HepG2 (cell line): ENCODE measurements around the gene STOM. TPM values are rescaled to one million over a fixed set of nuclear protein-coding genes. Genes with fewer than 3 reads are reported as not detected.

Source experiments
- ADNP ChIP-seq: sonication (generic); formaldehyde crosslinking; IDR thresholded peaks from 2 replicates; pipeline ENCODE4 v1.4.0; 2020; ENCODE audit warnings: missing genetic modification reagents
- CENPX ChIP-seq: sonication (generic); formaldehyde crosslinking; IDR thresholded peaks from 2 replicates; pipeline ENCODE4 v1.9.0; 2021; ENCODE audit warnings: mild to moderate bottlenecking, missing genetic modification reagents, moderate library complexity
- ELF4 ChIP-seq: sonication (generic); formaldehyde crosslinking; IDR thresholded peaks from 2 replicates; pipeline ENCODE4 v1.5.0; 2020; ENCODE audit warnings: missing genetic modification reagents, mild to moderate bottlenecking, moderate library complexity, borderline replicate concordance
- HCFC1 ChIP-seq: fragments of 150-350 bp; IDR thresholded peaks from 2 replicates; pipeline ENCODE4 v1.6.1; 2014; ENCODE audit warnings: low read depth, low read length
- HMG20B ChIP-seq: conservative IDR thresholded peaks from 2 replicates; pipeline ENCODE4 v1.6.1; 2016; ENCODE audit warnings: missing genetic modification reagents, missing compliant biosample characterization
- HNF1B ChIP-seq: sonication (generic); formaldehyde crosslinking; IDR thresholded peaks from 2 replicates; pipeline ENCODE4 v1.5.1; 2020; ENCODE audit warnings: mild to moderate bottlenecking, moderate library complexity, missing genetic modification reagents
- RFXANK ChIP-seq: IDR thresholded peaks from 2 replicates; pipeline ENCODE4 v1.6.1; 2016
- SATB2 ChIP-seq: sonication (generic); formaldehyde crosslinking; IDR thresholded peaks from 2 replicates; pipeline ENCODE4 v1.5.0; 2020; ENCODE audit warnings: missing genetic modification reagents
- TCF12 ChIP-seq, 2 experiments: fragments of 450-650 bp in 1 of 2; sonication (generic) in 1 of 2; formaldehyde crosslinking in 1 of 2; IDR thresholded peaks; 2 replicates each; pipeline versions ENCODE4 v1.6.1 to v1.8.0; 2017 to 2022; ENCODE audit warnings: antibody characterized with exemption in 1 of 2, mild to moderate bottlenecking in 1 of 2, missing genetic modification reagents in 1 of 2, moderate library complexity in 1 of 2
- ZBTB14 ChIP-seq: sonication (generic); formaldehyde crosslinking; IDR thresholded peaks from 2 replicates; pipeline ENCODE4 v1.4.0; 2020; ENCODE audit warnings: missing genetic modification reagents
- ZC3H13 ChIP-seq: sonication (generic); formaldehyde crosslinking; IDR thresholded peaks from 2 replicates; pipeline ENCODE4 v1.8.1; 2023; ENCODE audit warnings: mild to moderate bottlenecking, missing genetic modification reagents, moderate library complexity
- ZHX1 ChIP-seq: sonication (generic); formaldehyde crosslinking; IDR thresholded peaks from 2 replicates; pipeline ENCODE4 v1.8.1; 2022; ENCODE audit warnings: low read depth, mild to moderate bottlenecking, missing genetic modification reagents
- ZNF142 ChIP-seq: sonication (generic); formaldehyde crosslinking; IDR thresholded peaks from 2 replicates; pipeline ENCODE4 v1.4.0; 2020; ENCODE audit warnings: missing genetic modification reagents
- ZNF558 ChIP-seq: sonication (generic); formaldehyde crosslinking; IDR thresholded peaks from 2 replicates; pipeline ENCODE4 v1.9.0; 2022; ENCODE audit warnings: mild to moderate bottlenecking, missing genetic modification reagents, borderline replicate concordance
- ZNF644 ChIP-seq: IDR thresholded peaks from 2 replicates; pipeline ENCODE4 v1.6.1; 2016; ENCODE audit warnings: low read depth
- ZXDC ChIP-seq: sonication (generic); formaldehyde crosslinking; IDR thresholded peaks from 2 replicates; pipeline ENCODE4 v1.5.0; 2020; ENCODE audit warnings: mild to moderate bottlenecking, missing genetic modification reagents
- polyA plus RNA-seq, 8 experiments: library from polyadenylated mRNA; depleted of rRNA in 3 of 8; stranded (reverse) in 7 of 8; unstranded in 1 of 8; fragments of >200 nt; fragmentation: Illumina TruSeq in 4 of 8; extraction: Trizol in 4 of 8; gene quantifications; 2 replicates each; pipeline versions ENCODE4 v1.2.1 to v1.2.3, GENCODE V29; 2011 to 2016; ENCODE audit warnings: low read depth in 4 of 8, missing spikeins in 1 of 8, mixed read lengths in 1 of 8; ENCODE audit not compliant: insufficient read depth in 1 of 8
- total RNA-seq, 5 experiments: library from RNA; depleted of rRNA; stranded (reverse); fragments of >200 nt; fragmentation: Illumina TruSeq; extraction: Trizol; gene quantifications; 2 replicates each; pipeline ENCODE4 v1.2.3, GENCODE V29; 2016; ENCODE audit warnings: low read depth in 1 of 5

Gene STOM
- total and polyA plus RNA-seq, 2 of the 13 experiments (the other 11 are each of a cell fraction or from before 2014, with no cell fraction given), result 43.6 to 165 TPM

GRCh38 chr9:121298016-121298538, 72.0 kb downstream of the STOM start (continued):
- no peak for TF ChIP-seq ZBTB14
- TF ChIP-seq HMG20B (CRISPR knock-in tag), result no peak; the same call in 1 of the 2 replicates
- TF ChIP-seq ELF4 (CRISPR knock-in tag), result peak; percentile 56; the same call in 1 of the 2 replicates
- TF ChIP-seq ZHX1 (CRISPR knock-in tag), result no peak
- no peak for TF ChIP-seq CENPX
- TF ChIP-seq ZNF644 (CRISPR knock-in tag), result no peak
- no peak for TF ChIP-seq ZC3H13
- TF ChIP-seq ZXDC (CRISPR knock-in tag), result no peak
- no peak for TF ChIP-seq SATB2
- TF ChIP-seq TCF12 (IDR thresholded peaks at IDR 0.05), result no peak
- no peak for TF ChIP-seq TCF12 (CRISPR knock-in tag; IDR thresholded peaks at IDR 0.05)
- TF ChIP-seq HNF1B, result peak; percentile 73
- no peak for TF ChIP-seq HCFC1
- no peak for TF ChIP-seq ADNP (CRISPR knock-in tag)
- no peak for TF ChIP-seq ZNF558 (CRISPR knock-in tag)
- no peak for TF ChIP-seq ZNF142 (CRISPR knock-in tag)
- no peak for TF ChIP-seq RFXANK
